Amygdala (tissue), 56 donors: ENCODE measurements around the gene IFNG-AS1.

ENCODE experiments used
- DNase-seq, 56 donors: peaks; one replicate each; lab custom pipeline; 2025; lab: John Stamatoyannopoulos, UW

The IFNG-AS1 gene

GRCh38 chr12:68034567-68034966 is 45.3 kb downstream of the IFNG-AS1 start:
- DNase-seq: no peak

- DNase-seq: no peak
Observed at GRCh38 chr12:68036642-68037041, 47.4 kb downstream of the IFNG-AS1 start.

DNA sequence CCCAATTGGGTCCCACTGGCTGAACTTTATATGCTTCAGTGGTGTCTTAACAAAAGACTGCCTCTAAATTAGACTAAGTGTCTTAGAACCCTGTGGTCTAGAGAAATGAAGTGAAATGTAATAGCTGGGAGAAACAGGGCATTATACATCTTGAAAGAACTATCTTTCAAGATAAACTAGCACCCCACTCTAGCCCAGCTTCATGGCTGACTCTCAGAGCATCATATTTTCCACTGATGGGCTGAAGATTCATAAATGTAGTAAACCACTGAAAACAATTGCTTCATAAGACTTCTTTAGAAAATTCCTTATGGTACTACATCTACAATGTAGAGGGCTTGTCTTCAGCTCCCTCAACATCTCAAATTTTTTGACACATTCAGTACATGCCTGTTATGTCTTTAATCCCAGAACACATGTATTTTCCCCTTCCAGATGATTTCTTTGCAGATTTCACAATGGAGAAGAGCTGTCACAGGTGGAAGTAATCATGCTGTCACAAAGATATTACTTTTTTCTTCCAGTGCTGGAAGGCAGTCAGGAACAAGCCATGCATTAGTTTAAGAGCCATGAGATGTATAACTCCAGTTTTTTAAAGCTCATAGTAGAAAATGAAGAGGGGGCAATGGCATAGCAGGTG is 48.5 kb downstream of the IFNG-AS1 start:
- no peak for DNase-seq

DNA sequence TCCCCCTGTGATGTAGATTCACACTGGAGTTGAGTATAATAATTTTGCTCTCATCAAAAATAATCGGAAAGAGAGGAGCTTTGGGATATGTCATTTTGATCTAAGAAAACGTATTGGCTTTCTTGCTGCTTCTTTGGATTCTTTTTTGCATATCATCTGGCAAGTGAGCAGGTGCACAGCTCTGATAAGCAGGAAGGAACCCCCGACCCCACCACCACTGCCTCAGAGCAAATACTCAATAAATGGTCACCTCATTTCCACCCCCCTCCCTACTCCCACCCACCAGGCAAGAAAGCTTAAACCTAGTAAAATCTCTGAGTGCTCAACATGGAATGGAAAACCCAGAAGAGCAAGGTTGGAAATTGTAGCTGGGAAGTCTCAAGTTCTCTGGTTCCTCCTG is 49.4 kb downstream of the IFNG-AS1 start:
- DNase-seq: no peak

DNA sequence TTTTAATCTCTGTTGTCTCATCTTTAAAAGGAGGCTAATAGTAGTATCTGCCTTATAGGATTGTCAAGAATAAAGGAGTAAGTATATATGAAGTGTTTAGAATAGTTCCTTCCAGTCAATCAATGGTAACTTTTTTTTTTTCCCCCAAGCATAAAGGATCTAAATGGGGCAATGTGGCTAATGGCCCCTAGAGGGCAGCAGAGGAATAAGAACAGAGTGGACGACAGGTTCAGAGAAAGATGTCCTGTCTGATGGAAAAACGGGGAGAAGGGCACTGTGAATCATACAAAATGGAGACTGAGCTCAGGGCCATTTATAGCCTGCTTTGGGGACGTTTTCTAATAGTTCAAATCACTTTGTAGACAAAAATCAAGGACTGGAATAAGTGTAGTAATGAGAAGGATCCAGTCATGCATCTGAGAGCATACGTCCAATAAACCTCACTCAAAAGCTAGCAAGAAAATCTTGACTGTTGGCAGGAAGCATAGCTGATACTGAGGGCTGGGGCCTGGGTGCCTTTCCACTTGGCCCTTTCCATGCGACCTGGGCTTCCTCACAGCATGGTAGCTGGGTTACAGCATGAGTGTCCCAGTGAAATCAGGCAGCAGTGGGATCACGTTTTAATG is 51.3 kb downstream of the IFNG-AS1 start:
- DNase-seq: peak in 41 of 56 donors; percentile 1 to 90 (median 31)

DNA sequence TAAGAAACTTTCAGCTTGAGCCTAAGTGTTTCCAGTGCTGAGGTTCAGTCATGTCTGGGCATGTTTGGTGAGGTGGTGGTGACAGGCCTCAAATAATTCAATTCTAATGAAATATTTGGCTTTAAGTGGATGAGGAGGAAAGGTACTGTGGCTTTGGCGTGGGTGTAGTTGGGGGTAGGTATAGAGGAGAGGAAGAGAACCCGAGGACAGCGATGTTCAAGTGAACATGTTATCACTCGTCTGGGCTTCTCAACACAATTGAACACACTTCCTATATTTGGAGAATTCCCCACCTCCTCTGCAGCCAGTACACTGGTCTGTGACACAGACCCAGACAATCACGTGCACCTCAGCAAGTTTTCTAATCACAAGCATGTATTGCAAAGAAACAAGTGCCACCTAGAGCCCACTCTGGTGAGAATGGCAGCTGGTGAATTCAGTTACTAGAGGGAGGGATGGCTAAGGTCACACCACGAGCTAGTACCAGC is 53.0 kb downstream of the IFNG-AS1 start:
- no peak for DNase-seq

GRCh38 chr12:68043435-68043834 is 54.2 kb downstream of the IFNG-AS1 start:
- DNase-seq: no peak

DNA sequence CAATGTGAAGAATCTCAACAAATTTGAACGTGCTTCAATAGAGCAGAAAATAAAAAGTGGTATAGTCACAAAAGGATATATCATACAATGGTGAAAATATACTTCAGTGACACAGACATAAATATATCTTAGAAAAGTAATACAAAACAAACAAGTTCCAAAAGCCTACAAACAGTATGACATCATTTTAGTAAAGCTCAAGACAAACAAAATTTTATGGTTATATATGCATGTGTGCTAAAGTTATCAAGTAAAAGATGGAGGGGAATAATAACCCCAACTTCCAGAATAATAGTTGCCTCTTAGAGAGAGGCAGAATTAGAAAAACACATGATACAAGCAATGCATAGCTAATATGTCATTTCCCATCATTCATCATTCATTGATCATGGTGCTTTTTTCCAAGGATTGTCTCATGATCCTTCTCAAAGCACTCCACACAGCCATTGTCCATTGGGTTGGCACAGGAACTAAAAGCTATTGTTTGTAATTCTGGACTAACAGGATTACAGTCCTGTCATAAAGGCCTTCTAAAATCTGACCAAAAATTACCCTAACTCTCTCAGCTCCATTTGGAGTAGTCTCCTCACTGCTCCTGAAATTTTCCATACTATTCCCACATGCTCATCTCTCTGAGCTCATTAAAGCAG is 59.5 kb downstream of the IFNG-AS1 start:
- peak in 2 of 56 donors; percentile 4 to 15 for DNase-seq

DNA sequence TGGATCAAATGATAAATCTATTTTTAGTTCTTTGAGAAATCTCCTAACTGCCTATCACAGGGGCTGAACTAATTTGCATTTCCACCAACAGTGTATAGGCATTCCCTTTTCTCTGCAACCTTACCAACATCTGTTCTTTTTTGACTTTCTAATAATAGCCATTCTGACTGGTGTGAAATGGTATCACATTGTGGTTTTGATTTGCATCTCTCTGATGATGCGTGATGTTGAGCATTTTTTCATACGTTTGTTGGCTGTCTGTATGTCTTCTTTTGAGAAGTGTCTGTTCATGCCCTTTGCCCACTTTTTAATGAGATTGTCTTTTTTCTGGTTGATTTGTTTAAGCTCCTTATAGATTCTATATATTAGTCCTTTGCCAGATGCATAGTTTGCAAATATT is 67.1 kb downstream of the IFNG-AS1 start:
- DNase-seq: no peak

DNA sequence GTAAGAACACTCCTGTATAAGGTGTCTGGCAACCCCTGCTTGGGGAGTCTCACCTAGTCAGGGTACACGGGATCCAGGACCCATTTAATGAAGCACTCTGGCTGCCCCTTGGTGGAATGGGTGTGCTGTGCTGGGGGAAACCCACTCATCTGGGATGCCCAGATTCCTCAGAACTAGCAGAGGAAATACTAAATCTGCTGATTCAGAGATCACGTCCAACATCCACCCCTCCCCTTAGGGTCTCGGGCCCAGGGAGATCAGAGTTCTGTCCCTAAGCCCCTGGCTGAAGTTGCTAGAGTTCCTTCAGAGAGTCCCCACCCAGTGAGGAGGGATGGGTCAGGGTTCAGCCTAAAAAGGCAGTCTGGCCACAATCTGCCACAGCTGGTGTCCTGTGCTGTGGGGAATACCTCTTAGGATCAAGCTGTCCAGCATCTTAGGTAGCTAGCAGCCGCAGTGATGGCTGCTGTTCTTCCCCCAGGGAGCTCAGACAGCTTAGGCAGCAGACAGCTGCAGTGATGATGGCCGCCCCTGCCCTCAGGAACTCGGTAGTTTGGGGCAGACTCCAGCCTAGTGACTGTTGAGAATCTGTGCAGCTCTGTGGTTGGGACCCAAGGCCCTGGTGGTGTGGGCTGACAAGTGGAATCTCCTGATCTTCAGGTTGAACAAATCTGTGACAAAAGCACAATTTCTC is 74.8 kb downstream of the IFNG-AS1 start:
- DNase-seq: no peak

DNA sequence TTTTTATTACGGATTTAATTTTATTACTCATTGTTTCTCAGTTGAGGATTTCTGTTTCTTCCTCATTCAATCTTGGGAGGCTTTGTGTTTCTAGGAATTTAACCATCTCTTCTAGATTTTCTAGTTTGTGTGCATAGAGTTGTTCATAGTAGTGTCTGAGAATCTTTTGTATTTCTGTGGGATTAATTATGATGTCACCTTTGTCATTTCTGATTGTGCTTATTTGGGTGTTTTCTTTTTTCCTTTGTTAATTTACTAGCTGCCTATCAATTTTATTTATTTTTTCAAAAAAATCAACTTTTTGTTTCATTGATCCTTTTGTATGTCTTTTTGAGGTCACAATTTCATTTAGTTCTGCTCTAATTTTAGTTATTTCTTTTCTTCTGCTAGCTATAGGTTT is 75.9 kb downstream of the IFNG-AS1 start:
- no peak for DNase-seq

GRCh38 chr12:68065687-68066086 is 76.4 kb downstream of the IFNG-AS1 start:
- DNase-seq: no peak

DNA sequence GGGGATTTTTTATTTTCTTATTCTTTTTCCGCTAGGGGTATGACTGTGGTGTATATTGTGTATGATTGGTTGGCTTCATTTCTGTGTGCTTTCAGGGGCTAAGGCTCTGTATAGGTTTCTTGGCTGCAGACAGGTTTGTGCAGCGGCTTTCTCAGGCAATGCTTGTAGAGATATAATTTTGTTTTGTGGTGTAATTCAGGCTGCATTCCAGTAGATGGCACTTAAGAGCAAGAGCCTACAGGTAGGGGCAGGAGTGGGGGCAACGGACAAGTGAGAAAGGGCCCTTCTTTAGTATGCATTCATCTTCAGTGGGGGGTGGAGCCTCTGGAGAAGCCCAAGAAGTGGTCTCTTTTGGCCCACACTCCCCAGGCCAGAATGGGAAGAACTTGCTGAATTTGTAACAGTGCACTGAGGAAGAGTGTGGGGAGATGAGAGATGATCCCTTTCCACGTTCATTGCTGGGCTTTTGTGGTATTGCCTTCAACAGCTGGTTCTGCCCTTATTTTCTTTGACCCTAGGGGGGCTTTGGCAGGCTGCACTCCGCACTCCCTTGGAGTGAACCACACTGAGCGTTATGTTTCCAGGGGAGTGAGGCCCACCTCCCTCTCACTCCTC is 78.6 kb downstream of the IFNG-AS1 start:
- DNase-seq: no peak

DNA sequence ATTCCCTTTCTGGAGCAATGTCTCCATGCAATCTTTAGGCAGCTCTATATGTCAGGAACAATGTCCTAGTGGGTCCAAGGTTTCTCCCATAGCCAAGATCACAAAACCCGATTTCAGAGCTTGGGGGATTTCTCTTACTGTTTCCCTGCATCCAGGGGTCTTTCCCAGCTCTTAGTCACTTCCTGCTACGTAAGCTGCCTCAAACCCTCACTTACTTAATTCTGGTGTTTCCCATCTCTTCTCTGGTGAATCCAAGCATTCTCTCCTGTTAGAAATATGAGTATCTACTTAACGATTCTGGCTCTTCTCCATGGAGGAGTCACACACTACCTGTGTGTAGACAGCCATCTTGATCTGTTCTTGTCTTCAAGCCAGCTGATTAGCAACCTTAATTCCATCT is 80.0 kb downstream of the IFNG-AS1 start:
- DNase-seq: no peak
